HCT116 (cell line): ENCODE results near the gene CDH4.

Source experiments
- ATF3 ChIP-seq: IDR thresholded peaks from 2 replicates; pipeline ENCODE4 v1.6.1; 2012
- CTCF ChIP-seq, 3 experiments: fragments of 200-600 bp in 1 of 3; sonication (generic) in 1 of 3; IDR thresholded peaks in 2 of 3; conservative IDR thresholded peaks in 1 of 3; 2 replicates each; pipeline ENCODE4 v1.5.1; 2012 to 2017; ENCODE audit warnings: low read depth in 2 of 3, low read length in 2 of 3, antibody characterized with exemption in 1 of 3, borderline replicate concordance in 1 of 3, control low read depth in 1 of 3, mild to moderate bottlenecking in 1 of 3, mixed read lengths in 1 of 3, mixed run types in 1 of 3, moderate library complexity in 1 of 3; ENCODE audit not compliant: insufficient read depth in 1 of 3
- SRF ChIP-seq: IDR thresholded peaks from 2 replicates; pipeline ENCODE4 v1.6.1; 2012; ENCODE audit warnings: low read depth
- TCF7L2 ChIP-seq: IDR thresholded peaks from 2 replicates; pipeline ENCODE4 v1.7.0; 2011; ENCODE audit warnings: borderline replicate concordance, inconsistent platforms; ENCODE audit not compliant: insufficient read depth, insufficient read length; ENCODE audit errors: extremely low read depth

- TF ChIP-seq CTCF (IDR thresholded peaks at IDR 0.05 in 2 of 3, conservative IDR thresholded peaks at IDR 0.05 in 1 of 3; ENCODE audit: borderline replicate concordance in 1 of 3, insufficient read depth in 1 of 3, low read depth in 2 of 3, low read length in 2 of 3), result no peak
- no peak for TF ChIP-seq SRF
- TF ChIP-seq ATF3, result no peak
- no peak for TF ChIP-seq TCF7L2
Observed at GRCh38 chr20:61728786-61729770, 477.0 kb downstream of the CDH4 start.
